H1 (cell line): ENCODE measurements around the gene GALNT18. TPM values are rescaled to one million over a fixed set of nuclear protein-coding genes. Genes with fewer than 3 reads are reported as not detected.

Experiments
- CTCF ChIA-PET: fragments of 300-600 bp; sonication (Branson Sonifier 250); formaldehyde crosslinking; loops from one replicate; lab custom pipeline; 2021; ENCODE audit not compliant: partially characterized antibody; lab: Charles Lee
- POLR2A ChIA-PET: fragments of 300-600 bp; sonication (Branson Sonifier 250); formaldehyde crosslinking; loops from one replicate; lab custom pipeline; 2021; ENCODE audit warnings: inconsistent platforms; ENCODE audit not compliant: partially characterized antibody; lab: Charles Lee
- DNase-seq, 2 experiments: peaks; one replicate each; pipeline versions ENCODE4 v3.0.0 to v3.0.0-alpha.2; 2010 to 2022; ENCODE audit warnings: low spot score in 2 of 2, low read depth in 1 of 2, mixed read lengths in 1 of 2
- FAIRE-seq: peaks from 2 replicates; lab custom pipeline; 2011; peaks lifted over from hg19 to GRCh38; lab: Jason Lieb, UNC
- H2AFZ ChIP-seq: 2 replicates; pipeline ENCODE4 v1.8.1; 2012; ENCODE audit warnings: low read length, inconsistent platforms
- H2AK5ac ChIP-seq: 2 replicates; pipeline ENCODE4 v1.6.1; 2013; ENCODE audit warnings: low read depth, low read length
- H2BK120ac ChIP-seq: replicated peaks from 2 replicates; pipeline ENCODE3; 2013; ENCODE audit warnings: low read depth, low read length, inconsistent platforms
- H2BK12ac ChIP-seq: 2 replicates; pipeline ENCODE4 v1.6.1; 2013; ENCODE audit warnings: low read depth, low read length
- H2BK15ac ChIP-seq: 2 replicates; pipeline ENCODE4 v1.6.1; 2013; ENCODE audit warnings: low read length
- H2BK20ac ChIP-seq: 2 replicates; pipeline ENCODE4 v1.6.1; 2013; ENCODE audit warnings: low read length
- H2BK5ac ChIP-seq: 2 replicates; pipeline ENCODE4 v1.6.1; 2013; ENCODE audit warnings: low read depth, low read length
- H3K14ac ChIP-seq: 2 replicates; pipeline ENCODE4 v1.6.1; 2013; ENCODE audit warnings: inconsistent platforms; ENCODE audit not compliant: insufficient read length
- H3K18ac ChIP-seq: 2 replicates; pipeline ENCODE4 v1.6.1; 2013; ENCODE audit warnings: low read length; ENCODE audit errors: extremely low read depth
- H3K23ac ChIP-seq: 2 replicates; pipeline ENCODE4 v1.6.1; 2013; ENCODE audit warnings: inconsistent platforms; ENCODE audit not compliant: insufficient read length
- H3K23me2 ChIP-seq: 2 replicates; pipeline ENCODE4 v1.6.1; 2013; ENCODE audit warnings: low read depth, low read length
- H3K27ac ChIP-seq: 2 replicates; pipeline ENCODE4 v1.6.1; 2011; ENCODE audit warnings: low read depth, low read length, inconsistent platforms
- H3K27me3 ChIP-seq, 4 experiments: replicated peaks in 1 of 4; 1 replicate in 1 of 4; 2 replicates in 3 of 4; pipeline versions ENCODE4 v1.6.1 to v1.8.1; 2011 to 2013; ENCODE audit warnings: low read length in 3 of 4, mild to moderate bottlenecking in 3 of 4, inconsistent platforms in 2 of 4, mixed read lengths in 2 of 4, moderate library complexity in 1 of 4; ENCODE audit not compliant: control insufficient read depth in 3 of 4, insufficient read depth in 3 of 4; ENCODE audit errors: extremely low read depth in 1 of 4
- H3K36me3 ChIP-seq, 4 experiments: 2 replicates each; pipeline versions ENCODE4 v1.6.1 to v1.8.1; 2011 to 2013; ENCODE audit warnings: mild to moderate bottlenecking in 4 of 4, low read length in 3 of 4, moderate library complexity in 2 of 4, control low read depth in 1 of 4, inconsistent platforms in 1 of 4; ENCODE audit not compliant: insufficient read depth in 4 of 4, control insufficient read depth in 2 of 4
- H3K4ac ChIP-seq: replicated peaks from 2 replicates; pipeline ENCODE3; 2013; ENCODE audit warnings: low read length, low read depth, mixed read lengths, inconsistent platforms; ENCODE audit not compliant: insufficient read length
- H3K4me1 ChIP-seq, 4 experiments: replicated peaks in 1 of 4; 1 replicate in 1 of 4; 2 replicates in 3 of 4; pipeline versions ENCODE4 v1.6.1 to v1.8.1; 2011 to 2013; ENCODE audit warnings: low read length in 3 of 4, inconsistent platforms in 2 of 4, mixed read lengths in 1 of 4; ENCODE audit not compliant: insufficient read depth in 4 of 4, control insufficient read depth in 3 of 4
- H3K4me2 ChIP-seq, 2 experiments: 2 replicates each; pipeline versions ENCODE4 v1.6.1 to v1.8.1; 2011 to 2013; ENCODE audit warnings: low read depth in 2 of 2, low read length in 2 of 2, control low read depth in 1 of 2, inconsistent platforms in 1 of 2, mild to moderate bottlenecking in 1 of 2; ENCODE audit not compliant: insufficient read depth in 1 of 2
- H3K4me3 ChIP-seq, 4 experiments: fragments of 200-600, 300-600 bp in 1 of 4; sonication (generic), shearing (Covaris generic), sonication (Bioruptor Twin) in 1 of 4; 2 replicates each; pipeline versions ENCODE4 v1.5.1 to v1.8.1; 2011 to 2016; ENCODE audit warnings: low read length in 4 of 4, low read depth in 3 of 4, control low read depth in 2 of 4, inconsistent platforms in 2 of 4, mild to moderate bottlenecking in 2 of 4, mixed read lengths in 1 of 4, moderate library complexity in 1 of 4; ENCODE audit not compliant: insufficient read depth in 2 of 4; ENCODE audit errors: extremely low read depth in 1 of 4
- H3K56ac ChIP-seq: replicated peaks from 2 replicates; pipeline ENCODE3; 2013; ENCODE audit warnings: low read depth, mild to moderate bottlenecking, mixed read lengths, low read length, inconsistent platforms; ENCODE audit not compliant: insufficient read length
- H3K79me1 ChIP-seq: 2 replicates; pipeline ENCODE4 v1.6.1; 2013; ENCODE audit warnings: low read depth, low read length, control low read depth
- H3K79me2 ChIP-seq, 2 experiments: 2 replicates each; pipeline versions ENCODE4 v1.6.1 to v1.8.1; 2012 to 2013; ENCODE audit warnings: low read length in 2 of 2, mild to moderate bottlenecking in 2 of 2, inconsistent platforms in 1 of 2; ENCODE audit not compliant: insufficient read depth in 2 of 2, control insufficient read depth in 1 of 2
- H3K9ac ChIP-seq, 4 experiments: replicated peaks in 1 of 4; 1 replicate in 1 of 4; 2 replicates in 3 of 4; pipeline versions ENCODE4 v1.6.1 to v1.8.1; 2011 to 2013; ENCODE audit warnings: low read depth in 3 of 4, low read length in 3 of 4, control low read depth in 2 of 4, mild to moderate bottlenecking in 2 of 4, moderate library complexity in 2 of 4, inconsistent platforms in 1 of 4; ENCODE audit errors: extremely low read depth in 1 of 4
- H3K9me3 ChIP-seq, 2 experiments: 2 replicates each; pipeline versions ENCODE4 v1.6.1 to v1.8.1; 2012 to 2013; ENCODE audit warnings: mild to moderate bottlenecking in 2 of 2, moderate library complexity in 2 of 2, control low read depth in 1 of 2, inconsistent platforms in 1 of 2, low read depth in 1 of 2, low read length in 1 of 2, mixed read lengths in 1 of 2; ENCODE audit not compliant: insufficient read depth in 2 of 2
- H4K20me1 ChIP-seq, 2 experiments: replicated peaks in 1 of 2; 2 replicates each; pipeline versions ENCODE3 to v1.8.1; 2011 to 2013; ENCODE audit warnings: inconsistent platforms in 2 of 2, low read length in 2 of 2, mild to moderate bottlenecking in 1 of 2; ENCODE audit not compliant: insufficient read depth in 2 of 2, control insufficient read depth in 1 of 2
- H4K5ac ChIP-seq: 2 replicates; pipeline ENCODE4 v1.6.1; 2013; ENCODE audit warnings: low read length, low read depth, mixed read lengths, inconsistent platforms; ENCODE audit not compliant: insufficient read length
- H4K8ac ChIP-seq: 2 replicates; pipeline ENCODE4 v1.8.0; 2013; ENCODE audit warnings: mild to moderate bottlenecking, moderate library complexity, low read length, inconsistent platforms; ENCODE audit not compliant: insufficient read depth; ENCODE audit errors: extremely low read depth
- H4K91ac ChIP-seq: replicated peaks from 2 replicates; pipeline ENCODE3; 2013; ENCODE audit warnings: low read length, mixed read lengths, inconsistent platforms; ENCODE audit not compliant: insufficient read length
- FOSL1 ChIP-seq: IDR thresholded peaks from 2 replicates; pipeline ENCODE4 v1.6.1; 2011; ENCODE audit warnings: mild to moderate bottlenecking, low read depth, low read length, moderate library complexity; ENCODE audit not compliant: insufficient read depth
- HDAC6 ChIP-seq: IDR thresholded peaks from one replicate; pipeline ENCODE4 v1.7.1; 2012; ENCODE audit warnings: low read depth, mild to moderate bottlenecking, inconsistent platforms, low read length, moderate library complexity
- KDM5A ChIP-seq: fragments of 200-600 bp; IDR thresholded peaks from 2 replicates; pipeline ENCODE4 v1.7.1; 2012; ENCODE audit warnings: mild to moderate bottlenecking, low read length, inconsistent platforms, mixed read lengths
- WGBS, 2 experiments: shearing (Covaris generic) in 1 of 2; methylation state at CpG; one replicate each; pipeline versions ENCODE4 v1.1.6 to v1.1.7; 2013 to 2015; ENCODE audit warnings: low lambda C conversion rate in 2 of 2, mixed read lengths in 2 of 2, inconsistent platforms in 1 of 2, low coverage in 1 of 2, missing lambda C conversion rate in 1 of 2; ENCODE audit not compliant: insufficient replicate concordance in 2 of 2, insufficient coverage in 1 of 2, insufficient read length in 1 of 2; ENCODE audit errors: extremely low coverage in 1 of 2, missing lambda C conversion rate in 1 of 2; 5-methylcytosine and 5-hydroxymethylcytosine counted together
- polyA plus RNA-seq, 7 experiments: library from polyadenylated mRNA; depleted of rRNA in 3 of 7; stranded (reverse) in 5 of 7; unstranded in 2 of 7; fragments of >200 nt in 5 of 7; fragments of 200-250 nt in 2 of 7; gene quantifications; 1 replicate in 5 of 7; 2 replicates in 1 of 7; 4 replicates in 1 of 7; pipeline versions ENCODE4 v1.2.1 to v1.2.3, GENCODE V29; 2011 to 2013; ENCODE audit warnings: missing spikeins in 2 of 7, mixed read lengths in 2 of 7
- total RNA-seq: library from RNA; stranded (reverse); fragmentation: NEBNext Ultra II Directional; extraction: Animal tissue kit (Norgen Biotek cat#: 25700); gene quantifications from 2 replicates; pipeline ENCODE4 v1.2.1, GENCODE V29; 2021

GALNT18 gene
- total and polyA plus RNA-seq, 2 of the 8 experiments (the other 6 are each of a cell fraction or from before 2014, with no cell fraction given) = 6.0 to 9.4 TPM

DNA sequence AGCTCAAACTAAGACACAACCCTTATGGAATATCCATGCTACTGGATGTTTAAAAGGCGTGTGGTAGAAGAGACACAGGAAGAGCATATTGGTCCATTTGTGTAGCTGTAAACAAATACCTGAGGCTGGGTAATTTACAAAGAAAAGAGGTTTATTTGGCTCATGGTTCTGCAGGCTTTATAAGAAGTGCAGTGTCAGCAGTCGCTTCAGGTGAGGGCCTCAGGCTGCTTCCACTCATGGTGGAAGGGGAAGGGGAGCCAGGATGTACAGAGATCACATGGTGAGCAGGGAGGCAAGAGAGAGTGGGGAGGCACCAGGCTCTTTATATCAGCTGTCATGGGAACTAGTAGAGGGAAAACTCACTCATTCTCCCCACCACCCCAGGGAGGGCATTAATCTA is 237.0 kb downstream of the GALNT18 start:
- H2BK5ac ChIP-seq = no peak overlapping the region
- H2BK20ac ChIP-seq = no peak overlapping the region
- H3K36me3 ChIP-seq = no peaks in the 10 kb centered on the region
- peaks cover 0 to 2% of the 10 kb centered on the region in 2 experiments for H4K20me1 ChIP-seq
- FAIRE-seq (no peak), DNase-seq (no peak)
- H4K5ac ChIP-seq = no peak overlapping the region
- H3K14ac ChIP-seq = no peak overlapping the region
- H4K91ac ChIP-seq = no peak overlapping the region
- no peak overlapping the region for H2BK12ac ChIP-seq
- H3K79me2 ChIP-seq = no peaks in the 10 kb centered on the region
- TF ChIP-seq FOSL1 = no peak
- TF ChIP-seq KDM5A = no peak
- no peak for TF ChIP-seq HDAC6
- POLR2A ChIA-PET = no interaction called here
- no peak overlapping the region for H3K4me2 ChIP-seq
- CTCF ChIA-PET = interaction anchor here (1.2 kb wide), 1 partner anchor 18 kb away, joined by 3 read pairs; no protein-coding TSS in a partner anchor
- H2AFZ ChIP-seq = no peak overlapping the region
- no peak overlapping the region for H3K18ac ChIP-seq
- no peak overlapping the region for H2AK5ac ChIP-seq
- no peak overlapping the region for H2BK15ac ChIP-seq
- H2BK120ac ChIP-seq = no peak overlapping the region
- H3K23ac ChIP-seq = no peak overlapping the region
- H3K23me2 ChIP-seq = no peaks in the 10 kb centered on the region
- H3K9ac ChIP-seq = no peak overlapping the region
- H4K8ac ChIP-seq = no peak overlapping the region
- H3K27ac ChIP-seq = no peak overlapping the region
- no peak overlapping the region for H3K56ac ChIP-seq
- H3K27me3 ChIP-seq = 0 out of 7 replicates have a peak, but pooled peaks cover 0 to 2% (median 0%) of the 10 kb centered on the region in 4 experiments
- H3K4me3 ChIP-seq = no peak overlapping the region
- peaks cover 0 to 5% (median 3%) of the 10 kb centered on the region in 4 experiments; a peak in 4 of 7 replicates for H3K4me1 ChIP-seq
- no peak overlapping the region for H3K4ac ChIP-seq
- no peaks in the 10 kb centered on the region for H3K79me1 ChIP-seq
- 77% methylated on average over 2 of the region's 2 CpGs; no CpG with 5 or more reads in 1 of the 2 experiments for WGBS, 2 experiments
- no peaks in the 10 kb centered on the region for H3K9me3 ChIP-seq
